Skeletal muscle cell (primary cell): ENCODE results near the gene PIK3R2.
"Not testable (repeated sequence)": the region's sequence is repeated elsewhere in the genome, so short reads cannot be mapped to it uniquely, and the experiment has no call there.

Experiments
- DNase-seq: peaks from one replicate; pipeline ENCODE4 v3.0.0-alpha.2; 2010; ENCODE audit warnings: low read depth
- H3K4me3 ChIP-seq: 2 replicates; pipeline ENCODE4 v1.5.1; 2011; ENCODE audit warnings: low read depth, mild to moderate bottlenecking, control low read depth, low read length, moderate library complexity

Gene PIK3R2

GRCh38 chr19:18152817-18153555 lies at the start of gene PIK3R2:
TSS of gene PIK3R2 (plus strand) at chr19:18153163. CDS start at chr19:18155880, 2,717 bp downstream.
- peak; percentile 90 for DNase-seq
- H3K4me3 ChIP-seq = peak within 1 kb of the TSS; percentile 93

- peak overlapping the region; percentile 31 for H3K4me3 ChIP-seq
- DNase-seq = no peak
These were observed 48.2 kb upstream of the PIK3R2 start for GRCh38 chr19:18104793-18105131.

- not testable (repeated sequence) for DNase-seq, H3K4me3 ChIP-seq
These were observed 47.7 kb upstream of the PIK3R2 start for GRCh38 chr19:18105259-18105658.

- H3K4me3 ChIP-seq = no peak overlapping the region
- DNase-seq = no peak
These were observed 45.7 kb upstream of the PIK3R2 start for GRCh38 chr19:18107235-18107634.

- H3K4me3 ChIP-seq = no peak overlapping the region
- DNase-seq = no peak
These were observed 44.1 kb upstream of the PIK3R2 start for GRCh38 chr19:18108897-18109296.

GRCh38 chr19:18109341-18109732 lies 43.6 kb upstream of the PIK3R2 start:
- H3K4me3 ChIP-seq = peak overlapping the region; percentile 64
- no peak for DNase-seq

- H3K4me3 ChIP-seq = peak overlapping the region; percentile 64
- DNase-seq = no peak
These were observed 43.0 kb upstream of the PIK3R2 start for GRCh38 chr19:18109733-18110608.

GRCh38 chr19:18110609-18111232 lies 42.2 kb upstream of the PIK3R2 start:
- peak overlapping the region; percentile 64 for H3K4me3 ChIP-seq
- DNase-seq = no peak

GRCh38 chr19:18112989-18113478 lies 39.9 kb upstream of the PIK3R2 start:
- no peak for DNase-seq
- H3K4me3 ChIP-seq = no peak overlapping the region

- no peak for DNase-seq
- no peak overlapping the region for H3K4me3 ChIP-seq
These were observed 39.1 kb upstream of the PIK3R2 start for GRCh38 chr19:18113827-18114226.

GRCh38 chr19:18114483-18114882 lies 38.5 kb upstream of the PIK3R2 start:
- no peak for DNase-seq
- no peak overlapping the region for H3K4me3 ChIP-seq

- peak overlapping the region; percentile 40 for H3K4me3 ChIP-seq
These were observed 35.6 kb upstream of the PIK3R2 start for GRCh38 chr19:18117364-18117691.

GRCh38 chr19:18117692-18118378 lies 35.1 kb upstream of the PIK3R2 start:
- DNase-seq = no peak
- H3K4me3 ChIP-seq = peak overlapping the region; percentile 63

More at GRCh38 chr19:18117364-18117691, 35.6 kb upstream of the PIK3R2 start:
- DNase-seq = no peak

GRCh38 chr19:18118420-18119012 lies 34.4 kb upstream of the PIK3R2 start:
- H3K4me3 ChIP-seq = peak overlapping the region; percentile 63
- DNase-seq = no peak

- H3K4me3 ChIP-seq = peak overlapping the region; percentile 63
- DNase-seq = no peak
These were observed 33.8 kb upstream of the PIK3R2 start for GRCh38 chr19:18119013-18119716.

GRCh38 chr19:18119717-18120105 lies 33.3 kb upstream of the PIK3R2 start:
- DNase-seq = no peak
- H3K4me3 ChIP-seq = no peak overlapping the region

- DNase-seq = no peak
These were observed 32.8 kb upstream of the PIK3R2 start for GRCh38 chr19:18120127-18120526.

GRCh38 chr19:18121166-18121565 lies 31.8 kb upstream of the PIK3R2 start:
- no peak for DNase-seq
- no peak overlapping the region for H3K4me3 ChIP-seq

More at GRCh38 chr19:18120127-18120526, 32.8 kb upstream of the PIK3R2 start:
- H3K4me3 ChIP-seq = no peak overlapping the region

GRCh38 chr19:18122424-18122823 lies 30.5 kb upstream of the PIK3R2 start:
- H3K4me3 ChIP-seq = no peak overlapping the region
- no peak for DNase-seq
